ENCODE results near the gene ZNF8.
"Not testable (repeated sequence)": the region's sequence is repeated elsewhere in the genome, so short reads cannot be mapped to it uniquely, and the experiment has no call there.

Gene ZNF8

GRCh38 chr19:58243351-58243750 lies 35.4 kb upstream of the ZNF8 start:
- Histone ChIP-seq H3K4me1 (ENCODE audit: low read length) (no peaks in the 10 kb centered on the region), H3K36me3 (replicated peaks; ENCODE audit: insufficient read depth, low read length) (no peaks in the 10 kb centered on the region), H3K27ac (ENCODE audit: low read length) (no peak overlapping the region), H3K79me2 (ENCODE audit: low read length) (no peaks in the 10 kb centered on the region), H3K4me2 (ENCODE audit: low read depth, low read length) (no peak overlapping the region), H3K4me3 (ENCODE audit: low read length) (no peak overlapping the region), H3F3A (ENCODE audit: insufficient read depth, low read length) (no peaks in the 10 kb centered on the region), H3K9me2 (replicated peaks; ENCODE audit: insufficient read depth, low read length) (no peaks in the 10 kb centered on the region), H3K27me3 (replicated peaks; ENCODE audit: insufficient read depth, low read length) (no peaks in the 10 kb centered on the region), H2AFZ (ENCODE audit: low read length) (no peak overlapping the region), H4K20me1 (ENCODE audit: insufficient read depth, low read length) (no peaks in the 10 kb centered on the region), H3K9me3 (replicated peaks; ENCODE audit: insufficient read depth, low read length) (no peaks in the 10 kb centered on the region; the same call in 1 of the 2 replicates), H3K9ac (ENCODE audit: low read length) (no peak overlapping the region)
- no peak for DNase-seq
- TF ChIP-seq EZH2phosphoT487 (IDR thresholded peaks at IDR 0.05; ENCODE audit: low read length) = no peak
- TF ChIP-seq EZH2 (optimal IDR thresholded peaks at IDR 0.05; ENCODE audit: low read depth, low read length) = no peak
- TF ChIP-seq CTCF (IDR thresholded peaks at IDR 0.05; ENCODE audit: low read length) = no peak

- H3K27me3 ChIP-seq (replicated peaks; ENCODE audit: insufficient read depth, low read length) = no peaks in the 10 kb centered on the region
- DNase-seq = no peak
- H3K4me1 ChIP-seq (ENCODE audit: low read length) = no peaks in the 10 kb centered on the region
- no peaks in the 10 kb centered on the region for H3K9me2 ChIP-seq (replicated peaks; ENCODE audit: insufficient read depth, low read length)
- no peak overlapping the region for H3K9ac ChIP-seq (ENCODE audit: low read length)
- H3F3A ChIP-seq (ENCODE audit: insufficient read depth, low read length) = no peaks in the 10 kb centered on the region
- no peaks in the 10 kb centered on the region for H3K36me3 ChIP-seq (replicated peaks; ENCODE audit: insufficient read depth, low read length)
- H3K9me3 ChIP-seq (replicated peaks; ENCODE audit: insufficient read depth, low read length) = no peaks in the 10 kb centered on the region; the same call in 1 of the 2 replicates
- H4K20me1 ChIP-seq (ENCODE audit: insufficient read depth, low read length) = no peaks in the 10 kb centered on the region
- no peak overlapping the region for H3K4me3 ChIP-seq (ENCODE audit: low read length)
- TF ChIP-seq EZH2phosphoT487 (IDR thresholded peaks at IDR 0.05; ENCODE audit: low read length) (no peak), EZH2 (optimal IDR thresholded peaks at IDR 0.05; ENCODE audit: low read depth, low read length) (no peak), CTCF (IDR thresholded peaks at IDR 0.05; ENCODE audit: low read length) (no peak)
- no peak overlapping the region for H3K4me2 ChIP-seq (ENCODE audit: low read depth, low read length)
- no peaks in the 10 kb centered on the region for H3K79me2 ChIP-seq (ENCODE audit: low read length)
- H2AFZ ChIP-seq (ENCODE audit: low read length) = no peak overlapping the region
- H3K27ac ChIP-seq (ENCODE audit: low read length) = no peak overlapping the region
Observed at GRCh38 chr19:58248886-58249285, 29.9 kb upstream of the ZNF8 start.

GRCh38 chr19:58252102-58252685 lies 26.6 kb upstream of the ZNF8 start:
- H3K79me2 ChIP-seq (ENCODE audit: low read length) = no peaks in the 10 kb centered on the region
- no peak for DNase-seq
- no peak for TF ChIP-seq CTCF (IDR thresholded peaks at IDR 0.05; ENCODE audit: low read length)
- no peak for TF ChIP-seq EZH2phosphoT487 (IDR thresholded peaks at IDR 0.05; ENCODE audit: low read length)
- no peak for TF ChIP-seq EZH2 (optimal IDR thresholded peaks at IDR 0.05; ENCODE audit: low read depth, low read length)
- no peak overlapping the region for H3K4me3 ChIP-seq (ENCODE audit: low read length)
- H3K9ac ChIP-seq (ENCODE audit: low read length) = no peak overlapping the region
- no peaks in the 10 kb centered on the region for H3F3A ChIP-seq (ENCODE audit: insufficient read depth, low read length)
- no peaks in the 10 kb centered on the region for H3K36me3 ChIP-seq (replicated peaks; ENCODE audit: insufficient read depth, low read length)
- no peaks in the 10 kb centered on the region for H3K27me3 ChIP-seq (replicated peaks; ENCODE audit: insufficient read depth, low read length)
- no peak overlapping the region for H2AFZ ChIP-seq (ENCODE audit: low read length)
- H3K27ac ChIP-seq (ENCODE audit: low read length) = no peak overlapping the region
- no peak overlapping the region for H3K4me2 ChIP-seq (ENCODE audit: low read depth, low read length)
- no peaks in the 10 kb centered on the region for H3K9me2 ChIP-seq (replicated peaks; ENCODE audit: insufficient read depth, low read length)
- no peaks in the 10 kb centered on the region for H3K9me3 ChIP-seq (replicated peaks; ENCODE audit: insufficient read depth, low read length)
- no peaks in the 10 kb centered on the region for H3K4me1 ChIP-seq (ENCODE audit: low read length)
- H4K20me1 ChIP-seq (ENCODE audit: insufficient read depth, low read length) = no peaks in the 10 kb centered on the region

GRCh38 chr19:58258259-58258658 lies 20.5 kb upstream of the ZNF8 start:
- not testable (repeated sequence) for H4K20me1 ChIP-seq (ENCODE audit: insufficient read depth, low read length); H3K4me1 ChIP-seq (ENCODE audit: low read length); H3K36me3 ChIP-seq (replicated peaks; ENCODE audit: insufficient read depth, low read length); H3K9me2 ChIP-seq (replicated peaks; ENCODE audit: insufficient read depth, low read length); H3K9ac ChIP-seq (ENCODE audit: low read length); H3K79me2 ChIP-seq (ENCODE audit: low read length); H3F3A ChIP-seq (ENCODE audit: insufficient read depth, low read length); DNase-seq; H3K27me3 ChIP-seq (replicated peaks; ENCODE audit: insufficient read depth, low read length); H3K9me3 ChIP-seq (replicated peaks; ENCODE audit: insufficient read depth, low read length); H2AFZ ChIP-seq (ENCODE audit: low read length); H3K4me2 ChIP-seq (ENCODE audit: low read depth, low read length); H3K27ac ChIP-seq (ENCODE audit: low read length); H3K4me3 ChIP-seq (ENCODE audit: low read length)
